Right lobe of liver (tissue), 4 donors: ENCODE data around the gene KIRREL3.

Source experiments
- POLR2A ChIP-seq: fragments of 450-650 bp; IDR thresholded peaks from one replicate; pipeline ENCODE4 v1.6.1; 2017; ENCODE audit warnings: antibody characterized with exemption, mild to moderate bottlenecking
- TF ChIP-seq, protein P1 (sequence below), 4 donors: fragments of 200-600 bp in 3 of 4; fragments of 450-650 bp in 1 of 4; IDR thresholded peaks; one replicate each; pipeline versions ENCODE4 v1.5.1 to v1.8.0; 2016 to 2022; ENCODE audit warnings: antibody characterized with exemption in 4 of 4, mild to moderate bottlenecking in 2 of 4
- donor health status: DM: no; HTN: no; CAD: no.
- donor health status: DM: no; HTN: no; CAD: no.
- donor health status: DM: no; HTN: yes; CAD: no.

DNA sequence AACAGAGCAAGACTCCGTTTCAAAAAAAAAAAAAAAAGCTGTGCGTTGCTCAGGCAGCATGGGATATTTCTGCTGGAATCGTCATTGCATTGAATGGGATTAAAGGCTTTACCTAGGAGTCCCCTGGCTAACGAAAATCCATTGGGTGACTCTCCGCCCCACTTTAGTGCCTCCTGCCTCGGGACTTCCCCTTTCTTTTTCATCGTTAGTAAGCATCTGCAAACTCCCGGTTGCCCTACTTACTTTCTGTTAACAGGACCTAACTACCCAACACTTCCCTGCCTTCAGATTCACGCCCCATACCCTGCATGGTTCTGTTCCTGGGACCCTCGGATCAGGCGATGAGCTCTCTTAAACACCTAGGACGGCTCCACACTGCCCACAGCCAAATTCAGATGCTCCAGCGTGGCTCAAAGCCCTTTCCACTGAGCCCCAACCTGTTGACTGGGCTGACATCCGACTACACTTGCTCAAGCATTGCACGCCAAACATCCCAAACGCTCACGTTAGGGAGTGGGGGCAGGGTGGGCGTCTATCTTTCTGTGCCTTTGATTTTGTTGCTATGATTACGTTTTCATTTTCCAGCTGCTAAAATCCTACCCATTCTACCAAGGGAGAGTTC is 501.3 kb downstream of the KIRREL3 start:
- TF ChIP-seq, protein P1, sequence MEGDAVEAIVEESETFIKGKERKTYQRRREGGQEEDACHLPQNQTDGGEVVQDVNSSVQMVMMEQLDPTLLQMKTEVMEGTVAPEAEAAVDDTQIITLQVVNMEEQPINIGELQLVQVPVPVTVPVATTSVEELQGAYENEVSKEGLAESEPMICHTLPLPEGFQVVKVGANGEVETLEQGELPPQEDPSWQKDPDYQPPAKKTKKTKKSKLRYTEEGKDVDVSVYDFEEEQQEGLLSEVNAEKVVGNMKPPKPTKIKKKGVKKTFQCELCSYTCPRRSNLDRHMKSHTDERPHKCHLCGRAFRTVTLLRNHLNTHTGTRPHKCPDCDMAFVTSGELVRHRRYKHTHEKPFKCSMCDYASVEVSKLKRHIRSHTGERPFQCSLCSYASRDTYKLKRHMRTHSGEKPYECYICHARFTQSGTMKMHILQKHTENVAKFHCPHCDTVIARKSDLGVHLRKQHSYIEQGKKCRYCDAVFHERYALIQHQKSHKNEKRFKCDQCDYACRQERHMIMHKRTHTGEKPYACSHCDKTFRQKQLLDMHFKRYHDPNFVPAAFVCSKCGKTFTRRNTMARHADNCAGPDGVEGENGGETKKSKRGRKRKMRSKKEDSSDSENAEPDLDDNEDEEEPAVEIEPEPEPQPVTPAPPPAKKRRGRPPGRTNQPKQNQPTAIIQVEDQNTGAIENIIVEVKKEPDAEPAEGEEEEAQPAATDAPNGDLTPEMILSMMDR (IDR thresholded peaks at IDR 0.05) = no peak
- TF ChIP-seq POLR2A = no peak
